Ovary (tissue), 3 donors: ENCODE results near the gene NXF1.

Source experiments
- EP300 ChIP-seq: sonication (generic); formaldehyde crosslinking; IDR thresholded peaks from one replicate; pipeline ENCODE4 v1.6.1; 2017; ENCODE audit warnings: antibody characterized with exemption
- POLR2A ChIP-seq: fragments of 450-650 bp; IDR thresholded peaks from one replicate; pipeline ENCODE4 v1.6.1; 2017; ENCODE audit warnings: antibody characterized with exemption, mild to moderate bottlenecking, moderate library complexity
- TF ChIP-seq, protein P1 (sequence below), 3 donors: fragments of 450-650 bp in 2 of 3; fragments of 200-600 bp in 1 of 3; IDR thresholded peaks; one replicate each; pipeline versions ENCODE4 v1.5.1 to v1.8.0; 2016 to 2022; ENCODE audit warnings: antibody characterized with exemption in 3 of 3, mild to moderate bottlenecking in 1 of 3
- donor health status: DM: no; HTN: no; CAD: no.

DNA sequence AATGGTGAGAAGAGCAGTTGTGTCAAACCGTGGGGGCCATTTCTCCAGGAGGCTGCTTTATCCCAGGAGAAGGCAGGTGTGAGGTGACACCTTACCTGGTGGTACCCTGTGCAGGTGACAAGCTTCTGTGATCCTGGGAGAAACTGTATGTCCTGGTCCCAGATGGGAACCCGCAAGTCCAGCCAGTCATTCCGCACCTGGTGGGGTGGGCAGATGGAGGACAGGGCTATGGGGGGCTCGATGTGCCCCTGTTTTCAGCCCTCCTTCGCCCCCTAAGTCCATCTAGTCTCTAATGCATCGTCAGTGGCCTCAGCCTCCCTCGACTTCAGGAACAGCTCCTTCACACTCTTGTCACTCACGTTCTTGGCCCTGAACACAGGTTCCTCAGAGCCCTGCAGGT is 30.1 kb upstream of the NXF1 start:
- TF ChIP-seq, protein P1, sequence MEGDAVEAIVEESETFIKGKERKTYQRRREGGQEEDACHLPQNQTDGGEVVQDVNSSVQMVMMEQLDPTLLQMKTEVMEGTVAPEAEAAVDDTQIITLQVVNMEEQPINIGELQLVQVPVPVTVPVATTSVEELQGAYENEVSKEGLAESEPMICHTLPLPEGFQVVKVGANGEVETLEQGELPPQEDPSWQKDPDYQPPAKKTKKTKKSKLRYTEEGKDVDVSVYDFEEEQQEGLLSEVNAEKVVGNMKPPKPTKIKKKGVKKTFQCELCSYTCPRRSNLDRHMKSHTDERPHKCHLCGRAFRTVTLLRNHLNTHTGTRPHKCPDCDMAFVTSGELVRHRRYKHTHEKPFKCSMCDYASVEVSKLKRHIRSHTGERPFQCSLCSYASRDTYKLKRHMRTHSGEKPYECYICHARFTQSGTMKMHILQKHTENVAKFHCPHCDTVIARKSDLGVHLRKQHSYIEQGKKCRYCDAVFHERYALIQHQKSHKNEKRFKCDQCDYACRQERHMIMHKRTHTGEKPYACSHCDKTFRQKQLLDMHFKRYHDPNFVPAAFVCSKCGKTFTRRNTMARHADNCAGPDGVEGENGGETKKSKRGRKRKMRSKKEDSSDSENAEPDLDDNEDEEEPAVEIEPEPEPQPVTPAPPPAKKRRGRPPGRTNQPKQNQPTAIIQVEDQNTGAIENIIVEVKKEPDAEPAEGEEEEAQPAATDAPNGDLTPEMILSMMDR (IDR thresholded peaks at IDR 0.05), result no peak
- TF ChIP-seq POLR2A (no peak), EP300 (no peak)
